Activated CD8-positive, alpha-beta T cell treated with anti-CD3 and anti-CD28 coated beads for 36 hours (primary cell): ENCODE data around the gene LGALS9. TPM values are rescaled to one million over a fixed set of nuclear protein-coding genes. Genes with fewer than 3 reads are reported as not detected.
"Not testable (repeated sequence)": the region's sequence is repeated elsewhere in the genome, so short reads cannot be mapped to it uniquely, and the experiment has no call there.

Source experiments
- ATAC-seq: fragments of 200-7000 bp; cut with Tn5 transposase; one replicate; pipeline ENCODE4 v1.10.0; 2021; ENCODE audit warnings: mild to moderate bottlenecking, moderate library complexity
- CTCF ChIA-PET: fragments of 350-600 bp; sonication (Branson Sonifier 250); formaldehyde crosslinking; loops from one replicate; lab custom pipeline; 2021; ENCODE audit warnings: antibody characterized with exemption; lab: Charles Lee
- POLR2A ChIA-PET: fragments of 350-600 bp; sonication (Branson Sonifier 250); formaldehyde crosslinking; loops from one replicate; lab custom pipeline; 2021; ENCODE audit warnings: antibody characterized with exemption; lab: Charles Lee
- DNase-seq: peaks from one replicate; pipeline ENCODE4 v3.0.0-alpha.2; 2020
- H3K27ac Mint-ChIP-seq: one replicate; pipeline ENCODE4 v1.8.0; 2021; ENCODE audit warnings: mild to moderate bottlenecking, mixed read lengths
- H3K27me3 Mint-ChIP-seq: one replicate; pipeline ENCODE4 v1.8.0; 2021; ENCODE audit warnings: mixed read lengths
- H3K36me3 Mint-ChIP-seq: one replicate; pipeline ENCODE4 v1.8.0; 2021; ENCODE audit warnings: low read depth, mixed read lengths
- H3K4me1 Mint-ChIP-seq: one replicate; pipeline ENCODE4 v1.8.0; 2021; ENCODE audit warnings: low read depth, mixed read lengths
- H3K4me3 Mint-ChIP-seq: one replicate; pipeline ENCODE4 v1.8.0; 2021; ENCODE audit warnings: mild to moderate bottlenecking, moderate library complexity, mixed read lengths
- H3K9me3 Mint-ChIP-seq: one replicate; pipeline ENCODE4 v1.8.0; 2021; ENCODE audit warnings: mixed read lengths
- CTCF ChIP-seq: fragments of 200-600 bp; IDR thresholded peaks from one replicate; pipeline ENCODE4 v1.8.0; 2022; ENCODE audit warnings: antibody characterized with exemption, mild to moderate bottlenecking
- intact Hi-C: fragments of 100-400 bp; cut with micrococcal nuclease; formaldehyde crosslinking; loops from one replicate; pipeline ENCODE4 v1.10.0; 2022
- total RNA-seq, 2 experiments: library from RNA; stranded (reverse); gene quantifications; one replicate each; pipeline ENCODE4 v1.2.3, GENCODE V29; 2021

Gene LGALS9
- total RNA-seq, 2 experiments from 2014 or later, result 17.3 to 18.4 TPM

DNA sequence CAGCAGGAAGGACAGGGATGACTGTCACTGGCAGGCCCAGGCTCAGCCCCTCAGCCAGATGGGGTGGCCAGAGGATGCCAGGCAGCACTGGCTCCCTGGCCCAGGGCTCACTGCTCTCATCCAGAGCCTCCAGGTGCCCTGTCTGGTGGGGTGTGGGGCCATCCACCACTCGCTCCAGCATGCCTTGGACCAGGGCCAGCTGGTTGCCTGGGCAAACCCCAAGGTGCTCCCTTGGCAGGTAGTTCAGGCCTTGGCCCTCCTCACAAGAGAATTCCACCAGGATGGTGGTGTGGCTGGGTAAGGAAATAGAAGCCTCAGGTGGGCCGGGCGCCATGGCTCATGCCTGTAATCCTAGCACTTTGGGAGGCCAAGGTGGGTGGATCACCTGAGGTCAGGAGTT lies 29.4 kb downstream of the LGALS9 start:
- H3K9me3 Mint-ChIP-seq, result no peaks in the 10 kb centered on the region
- no peak overlapping the region for H3K27ac Mint-ChIP-seq
- ChIA-PET POLR2A (no interaction called here), CTCF (interaction anchor here (1.0 kb wide), 1 partner anchor 10 kb away, joined by 4 read pairs; no protein-coding TSS in a partner anchor)
- intact Hi-C loops, result loop anchor here (5.0 kb wide), 1 partner anchor 222 kb away; no protein-coding TSS in a partner anchor
- no peak for ATAC-seq
- no peaks in the 10 kb centered on the region for H3K4me1 Mint-ChIP-seq
- H3K4me3 Mint-ChIP-seq, result no peak overlapping the region
- no peaks in the 10 kb centered on the region for H3K27me3 Mint-ChIP-seq
- no peaks in the 10 kb centered on the region for H3K36me3 Mint-ChIP-seq
- TF ChIP-seq CTCF, result no peak
- no peak for DNase-seq

- no peaks in the 10 kb centered on the region for H3K4me1 Mint-ChIP-seq
- no peaks in the 10 kb centered on the region for H3K9me3 Mint-ChIP-seq
- H3K4me3 Mint-ChIP-seq, result no peak overlapping the region
- intact Hi-C loops, result loop anchor here (5.0 kb wide), 1 partner anchor 218 kb away; no protein-coding TSS in a partner anchor
- H3K36me3 Mint-ChIP-seq, result no peaks in the 10 kb centered on the region
- ChIA-PET CTCF (interaction anchor here (1.1 to 2.8 kb wide), 3 partner anchors 10 to 93 kb away, joined by 4 to 9 read pairs (median 5); no protein-coding TSS in a partner anchor), POLR2A (no interaction called here)
- no peak for DNase-seq
- H3K27me3 Mint-ChIP-seq, result no peaks in the 10 kb centered on the region
- no peak for ATAC-seq
- no peak for TF ChIP-seq CTCF
- no peak overlapping the region for H3K27ac Mint-ChIP-seq
Measured at GRCh38 chr17:27663936-27664605, 33.1 kb downstream of the LGALS9 start.

DNA sequence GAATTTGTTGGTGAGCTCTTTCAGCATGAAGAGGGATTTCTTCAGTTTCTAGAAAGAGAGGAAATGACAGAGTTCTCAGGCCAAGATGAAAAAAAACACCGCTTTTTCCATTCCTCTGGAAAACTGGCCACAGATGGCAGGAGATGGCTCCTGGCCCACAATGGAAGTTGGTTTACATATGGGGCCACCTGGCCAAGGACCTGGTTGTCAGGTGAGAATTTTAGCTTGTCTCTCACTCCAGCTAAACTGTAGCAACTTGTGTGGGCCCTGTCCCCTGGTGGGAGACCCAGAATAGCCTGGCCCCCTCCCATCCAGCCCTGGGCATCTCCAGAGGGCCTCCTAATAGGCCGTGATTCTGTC lies 33.6 kb downstream of the LGALS9 start:
- H3K27me3 Mint-ChIP-seq, result no peaks in the 10 kb centered on the region
- DNase-seq (no peak), ATAC-seq (no peak)
- CTCF ChIA-PET, result interaction anchor here (1.1 to 2.8 kb wide), 3 partner anchors 10 to 92 kb away, joined by 4 to 9 read pairs (median 5); no protein-coding TSS in a partner anchor
- intact Hi-C loops, result loop anchor here (5.0 kb wide), 1 partner anchor 218 kb away; no protein-coding TSS in a partner anchor
- no peak for TF ChIP-seq CTCF
- H3K4me1 Mint-ChIP-seq, result no peaks in the 10 kb centered on the region
- H3K4me3 Mint-ChIP-seq, result no peak overlapping the region
- H3K36me3 Mint-ChIP-seq, result no peaks in the 10 kb centered on the region
- POLR2A ChIA-PET, result no interaction called here
- H3K9me3 Mint-ChIP-seq, result no peaks in the 10 kb centered on the region
- no peak overlapping the region for H3K27ac Mint-ChIP-seq

DNA sequence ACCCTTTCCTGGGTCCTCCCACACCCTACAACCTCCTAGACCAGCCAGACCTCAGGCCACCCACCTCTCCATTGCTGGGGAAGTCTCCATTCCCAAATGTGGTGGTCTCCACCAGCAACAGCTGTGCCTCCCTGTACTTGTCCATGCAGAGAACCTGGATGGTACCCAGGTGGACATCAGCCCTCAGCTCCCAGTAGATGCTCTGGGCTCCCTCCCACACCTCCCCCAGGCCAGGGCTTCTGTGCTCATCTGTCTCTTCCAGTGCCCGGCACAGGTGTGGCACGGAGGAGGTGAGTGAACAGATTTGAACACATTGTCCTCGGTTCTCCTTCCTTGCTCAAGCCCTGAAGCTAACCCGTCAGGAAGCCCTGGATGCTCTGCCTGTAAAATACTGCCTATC lies 34.6 kb downstream of the LGALS9 start:
- no peak for TF ChIP-seq CTCF
- CTCF ChIA-PET, result no interaction called here
- DNase-seq (no peak), ATAC-seq (no peak)
- POLR2A ChIA-PET, result no interaction called here
- Mint-ChIP-seq H3K27me3 (no peaks in the 10 kb centered on the region), H3K27ac (no peak overlapping the region), H3K36me3 (no peaks in the 10 kb centered on the region), H3K4me3 (no peak overlapping the region), H3K4me1 (no peaks in the 10 kb centered on the region), H3K9me3 (no peaks in the 10 kb centered on the region)
- intact Hi-C loops, result no loop called here

GRCh38 chr17:27666270-27666669 lies 35.3 kb downstream of the LGALS9 start:
- DNase-seq, POLR2A ChIA-PET, H3K4me3 Mint-ChIP-seq, ATAC-seq, H3K36me3 Mint-ChIP-seq, H3K4me1 Mint-ChIP-seq, H3K27me3 Mint-ChIP-seq, intact Hi-C loops, H3K9me3 Mint-ChIP-seq, H3K27ac Mint-ChIP-seq: not testable (repeated sequence)
- CTCF ChIA-PET, result interaction anchor here (0.7 to 0.9 kb wide), 2 partner anchors 10 to 12 kb away, joined by 3 to 4 read pairs; no protein-coding TSS in a partner anchor
